ENCODE results near the gene GLIS1.

Gene GLIS1

DNA sequence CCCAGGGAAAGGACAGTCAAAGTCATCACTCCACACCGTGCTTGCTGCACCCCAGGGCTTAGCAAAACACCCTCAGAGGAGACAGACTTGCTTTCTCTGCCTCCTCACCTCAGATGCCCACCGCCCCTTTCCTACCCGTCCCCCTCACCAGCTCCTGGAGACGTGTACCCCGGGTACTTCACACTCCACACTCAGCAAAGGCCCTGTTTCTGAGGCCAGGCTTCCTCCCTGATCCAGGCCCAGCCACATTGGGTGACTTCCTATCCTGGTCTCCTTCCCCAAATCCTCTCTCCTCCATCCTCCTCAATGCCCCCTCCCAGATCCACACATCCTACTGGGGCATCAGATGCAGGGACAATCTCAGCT, 163.0 kb downstream of the GLIS1 start:
- no peak for DNase-seq

DNA sequence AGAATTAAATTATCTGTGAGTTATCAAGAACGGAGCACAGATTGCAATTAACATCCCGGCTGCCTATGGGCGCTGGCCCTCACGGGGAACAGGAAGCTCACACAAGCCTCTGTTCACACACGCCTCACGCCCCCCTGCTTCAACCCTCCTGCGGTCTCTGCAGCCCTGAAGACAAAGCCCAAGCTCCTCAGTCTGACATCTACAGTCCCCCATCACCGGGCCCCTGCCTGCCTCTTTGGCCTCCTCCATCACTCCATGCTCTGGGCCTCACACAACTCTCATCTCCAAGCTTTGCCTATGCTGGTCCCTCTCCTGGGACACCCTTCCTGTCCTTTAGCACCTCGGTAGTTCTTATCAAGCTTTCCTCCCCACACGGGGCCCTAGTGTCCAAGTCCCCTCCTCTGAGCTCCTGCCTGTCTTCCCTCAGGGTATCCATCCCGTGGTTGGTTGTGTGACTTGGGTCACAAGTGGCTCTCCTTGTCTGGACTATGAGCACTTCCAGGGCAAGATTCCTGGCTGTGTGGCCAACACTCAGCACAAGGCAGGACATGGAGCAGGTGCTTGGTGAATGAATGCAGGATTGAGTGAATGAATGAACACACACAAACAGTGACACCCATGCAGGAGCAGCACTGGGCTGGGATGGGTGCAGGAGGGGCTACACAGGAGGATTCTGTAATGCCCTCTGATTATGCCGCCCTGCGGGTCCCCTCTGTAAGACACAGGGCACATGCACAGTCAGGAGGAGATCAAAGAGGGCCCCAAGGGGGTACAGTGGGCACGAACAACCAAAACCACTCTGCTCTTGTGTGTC, 163.6 kb downstream of the GLIS1 start:
- no peak for DNase-seq

GRCh38 chr1:53574621-53575020, 164.3 kb downstream of the GLIS1 start:
- no peak for DNase-seq

- DNase-seq, result no peak
Observed at GRCh38 chr1:53573931-53574330, 165.0 kb downstream of the GLIS1 start.

DNA sequence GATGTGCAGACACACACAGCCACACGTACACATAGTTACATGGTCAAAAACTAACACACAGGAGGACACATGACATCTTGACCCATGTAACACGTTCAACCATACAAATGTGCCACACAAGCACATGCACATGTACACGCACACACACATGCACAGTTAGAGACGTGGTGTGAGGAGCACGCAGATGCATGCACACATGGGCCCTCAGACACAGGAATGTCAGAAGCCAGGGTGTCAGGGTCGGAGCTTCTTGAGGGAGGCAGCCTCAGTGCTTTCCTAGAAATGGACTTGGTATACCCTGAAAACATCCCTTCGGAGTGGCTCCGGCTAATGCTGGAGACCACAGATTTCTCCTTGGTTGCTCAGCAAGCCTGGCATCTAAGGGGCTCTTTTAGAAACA, 165.4 kb downstream of the GLIS1 start:
- DNase-seq, result no peak

DNA sequence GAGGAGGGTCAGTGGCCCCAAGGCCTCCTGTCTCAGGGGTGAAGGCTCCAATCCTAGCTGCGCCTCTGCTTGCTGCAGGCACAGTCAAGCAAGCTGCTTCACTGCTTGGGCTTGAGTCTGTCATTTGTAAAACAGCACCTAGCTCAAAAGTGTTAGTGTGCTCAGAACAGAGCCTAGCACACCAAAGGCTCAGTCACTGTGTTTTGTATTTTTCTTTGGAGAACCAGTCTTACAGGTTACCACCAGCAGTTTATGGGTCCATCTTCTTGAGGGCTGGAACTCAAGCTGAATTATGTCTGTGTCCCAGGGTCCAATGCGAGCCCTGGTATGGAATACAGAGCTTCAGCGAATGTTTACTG, 166.2 kb downstream of the GLIS1 start:
- DNase-seq, result no peak

GRCh38 chr1:53572065-53572814, 166.7 kb downstream of the GLIS1 start:
- DNase-seq, result no peak

DNA sequence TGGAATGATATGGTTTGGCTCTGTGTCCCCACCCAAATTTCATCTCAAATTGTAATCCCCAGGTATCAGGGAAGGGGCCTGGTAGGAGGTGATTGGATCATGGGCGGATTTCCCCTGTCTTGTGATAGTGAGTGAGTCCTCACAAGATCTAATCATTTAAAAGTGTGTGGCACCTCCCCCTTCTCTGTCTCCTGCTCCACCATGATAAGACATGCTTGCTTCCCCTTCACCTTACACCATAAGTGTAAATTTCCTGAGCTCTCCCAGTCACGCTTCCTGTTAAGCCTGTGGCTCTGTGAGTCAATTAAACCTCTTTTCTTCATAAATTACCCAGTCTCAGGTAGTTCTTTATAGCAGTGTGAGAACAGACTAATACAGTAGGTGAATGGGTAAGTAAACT, 170.4 kb downstream of the GLIS1 start:
- no peak for DNase-seq

GRCh38 chr1:53567851-53568250, 171.1 kb downstream of the GLIS1 start:
- DNase-seq, result no peak

GRCh38 chr1:53567450-53567849, 171.5 kb downstream of the GLIS1 start:
- no peak for DNase-seq

DNA sequence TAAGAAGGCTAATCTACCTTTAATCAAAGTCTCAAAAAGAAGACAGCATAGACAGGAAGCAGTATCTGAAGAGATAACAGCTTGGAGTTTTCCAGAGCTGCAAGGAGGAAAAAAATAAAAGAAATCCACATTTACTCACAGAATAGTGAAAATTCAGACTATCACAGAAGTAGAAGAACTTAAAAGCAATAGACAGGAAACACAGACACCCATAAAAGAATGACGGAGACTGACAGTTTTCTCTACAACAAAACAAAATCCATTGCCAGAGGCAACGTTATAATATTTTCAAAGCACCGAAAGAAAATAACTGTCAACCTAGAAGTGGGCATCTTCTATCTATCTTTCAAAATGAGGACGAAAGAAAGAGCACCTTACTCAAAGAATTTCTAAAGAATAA, 175.4 kb downstream of the GLIS1 start:
- no peak for DNase-seq

DNA sequence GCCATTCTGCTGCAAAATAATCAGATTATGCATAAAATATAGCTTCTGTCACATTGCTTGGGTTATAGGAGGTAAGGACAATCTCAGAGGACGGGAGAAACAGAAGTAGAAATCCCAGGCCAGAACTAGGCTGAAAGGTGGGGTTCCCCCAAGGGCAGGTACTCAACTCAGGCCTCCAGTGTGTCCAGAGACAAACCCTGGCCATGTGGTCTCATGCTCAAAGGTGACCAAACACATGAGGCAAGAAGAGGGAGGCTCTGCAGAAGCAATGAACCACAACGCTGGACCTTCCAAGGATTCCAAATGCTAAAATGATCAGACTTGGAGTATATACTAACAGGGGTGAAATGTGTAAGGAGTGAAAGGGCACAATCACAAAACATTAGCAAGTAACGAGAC, 176.0 kb downstream of the GLIS1 start:
- no peak for DNase-seq

- DNase-seq, result no peak
Observed at GRCh38 chr1:53562291-53562980, 176.5 kb downstream of the GLIS1 start.

DNA sequence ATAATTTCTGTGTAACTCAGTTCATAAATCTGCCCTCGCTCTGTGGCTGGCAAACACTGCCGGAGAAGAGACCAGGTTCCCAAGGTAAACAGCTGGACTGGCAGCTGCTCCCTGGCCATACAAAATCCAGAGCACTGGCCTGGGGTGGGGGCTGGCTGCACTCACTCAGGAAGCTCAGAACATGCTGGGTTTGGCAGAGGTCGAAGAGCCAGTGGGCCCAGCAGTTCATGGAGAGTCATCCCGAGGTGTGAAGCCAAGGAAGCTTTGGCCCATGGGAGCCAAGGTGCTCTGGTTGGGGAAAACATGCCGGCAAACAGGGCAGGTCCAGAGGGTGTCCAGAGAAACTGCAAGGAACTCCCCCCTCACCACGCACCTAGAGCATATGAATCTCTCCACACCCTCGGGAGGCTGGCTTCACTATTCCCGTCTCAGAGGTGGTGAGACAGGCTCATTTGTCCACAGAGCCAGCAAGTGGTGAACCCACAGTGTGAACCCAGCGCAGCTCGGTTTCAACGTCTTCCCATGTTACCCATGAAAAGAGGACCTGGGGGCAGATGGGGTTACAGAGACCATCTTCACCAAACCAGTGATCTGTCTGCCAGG, 177.4 kb downstream of the GLIS1 start:
- DNase-seq, result no peak

GRCh38 chr1:53560581-53561502, 178.1 kb downstream of the GLIS1 start:
- no peak for DNase-seq

DNA sequence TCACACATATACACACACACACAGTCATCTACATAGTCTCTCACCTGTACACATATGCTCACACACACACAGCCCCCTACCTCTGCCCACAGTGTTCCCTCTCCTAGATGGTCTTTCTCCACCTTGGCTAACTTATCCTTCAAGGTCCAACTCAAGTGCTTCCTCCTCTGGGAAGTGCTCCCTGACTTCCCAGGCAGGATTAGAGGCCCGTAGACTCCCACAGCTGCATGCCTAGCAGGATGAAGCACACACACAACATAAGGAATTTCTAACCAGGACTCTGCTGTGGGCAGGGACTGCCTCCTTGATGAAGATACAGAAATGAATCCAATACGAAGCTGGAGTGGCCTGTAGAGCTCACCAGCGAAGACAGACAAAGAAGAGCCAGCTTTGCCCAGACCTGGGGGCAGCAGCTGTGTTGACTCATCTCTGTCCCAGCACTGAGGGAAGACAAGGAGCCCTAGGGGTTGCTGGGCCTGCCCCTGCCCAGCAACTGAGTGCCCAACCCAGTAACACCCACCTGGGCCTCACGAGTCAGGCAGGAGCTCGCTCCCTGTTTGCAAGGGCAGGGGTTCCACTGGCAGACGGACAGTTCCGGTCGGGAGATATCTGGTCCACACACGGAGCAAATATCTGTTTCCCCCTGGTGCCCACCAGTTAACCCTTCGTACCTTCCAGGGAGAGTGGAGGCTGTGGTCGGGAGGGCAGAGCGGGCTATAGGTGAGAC, 178.9 kb downstream of the GLIS1 start:
- DNase-seq, result no peak

- no peak for DNase-seq
Observed at GRCh38 chr1:53559391-53559815, 179.6 kb downstream of the GLIS1 start.

DNA sequence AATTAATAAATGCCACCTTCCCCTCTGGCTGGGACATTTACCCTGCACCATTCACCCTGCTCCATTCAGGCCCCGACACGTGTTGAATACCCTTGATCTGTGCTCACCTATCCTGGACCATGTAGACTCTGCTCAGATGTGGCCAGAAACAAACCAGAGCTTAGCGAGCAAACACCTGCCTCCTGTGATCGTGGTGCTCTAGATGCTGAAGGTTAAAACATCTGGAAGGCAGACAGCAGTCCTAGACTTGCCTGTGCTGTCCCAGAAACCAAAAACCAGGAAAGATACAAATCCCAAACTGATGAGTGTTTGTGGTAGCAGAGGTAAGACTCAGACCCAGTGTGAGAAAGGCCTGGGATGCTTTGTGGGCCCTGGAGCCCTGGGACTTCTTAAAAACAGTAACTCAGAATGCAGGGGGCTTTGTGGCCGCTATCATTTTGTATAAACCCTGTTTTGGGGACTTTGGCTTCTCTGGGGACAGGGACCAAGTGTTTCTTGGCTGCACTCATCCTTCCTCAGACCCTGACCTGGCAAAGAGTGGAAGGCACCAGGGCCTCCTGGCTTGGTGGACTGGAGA, 180.1 kb downstream of the GLIS1 start:
- no peak for DNase-seq

DNA sequence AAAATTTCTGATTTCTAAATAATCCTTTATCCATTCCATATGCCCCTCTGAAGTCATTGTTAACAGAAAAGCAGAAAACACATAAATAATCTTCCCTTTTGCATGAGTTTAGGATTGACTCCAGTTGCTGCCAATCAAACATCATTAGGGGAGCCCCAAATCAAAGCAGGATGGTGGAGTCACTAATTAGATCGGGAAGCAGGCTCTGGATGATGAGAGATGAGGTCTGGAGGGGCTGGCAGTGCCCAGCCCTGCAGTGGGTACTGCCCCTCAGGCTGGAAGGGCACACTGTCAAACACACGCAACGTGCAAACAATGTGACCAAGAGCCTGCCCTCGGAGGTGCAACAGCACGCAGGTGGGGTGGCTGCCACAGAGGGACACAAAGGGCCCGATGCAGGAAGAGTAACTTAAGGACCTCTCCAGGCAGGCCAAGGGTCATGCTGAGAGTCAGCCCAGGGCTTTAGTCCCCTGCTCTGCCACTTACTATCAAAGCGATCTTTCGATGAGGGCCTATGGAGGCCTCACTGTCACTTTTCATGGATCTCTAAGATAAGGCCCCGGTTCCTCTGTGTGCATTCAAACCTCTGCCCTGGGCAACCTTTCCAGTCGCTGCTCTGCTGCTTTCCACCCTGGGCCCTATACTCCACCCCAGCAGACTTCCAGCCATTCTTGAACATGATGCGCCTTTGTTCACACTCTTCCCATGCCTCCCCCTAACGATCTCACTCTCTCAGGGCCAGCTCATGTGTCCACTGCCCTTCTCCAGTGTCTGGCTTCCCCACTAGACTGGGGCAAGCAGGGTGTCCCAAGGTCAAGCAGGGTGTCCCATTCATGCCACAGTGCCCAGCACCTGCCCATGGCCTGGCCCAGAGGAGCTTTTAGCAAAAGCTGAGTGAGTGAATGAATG, 180.9 kb downstream of the GLIS1 start:
- DNase-seq, result no peak

- no peak for DNase-seq
Observed at GRCh38 chr1:53557369-53557768, 181.6 kb downstream of the GLIS1 start.
